ENCODE measurements around the gene SNX2.

- TF ChIP-seq CTCF (conservative IDR thresholded peaks at IDR 0.05; ENCODE audit: low read length) (no peak), EZH2phosphoT487 (IDR thresholded peaks at IDR 0.05; ENCODE audit: borderline replicate concordance) (no peak)
Observed at GRCh38 chr5:122815218-122815767, 40.4 kb downstream of the SNX2 start.

Measured in Loucy (cell line).